ENCODE results near the gene VSTM2L.

The VSTM2L gene

GRCh38 chr20:37917461-37917860, 14.5 kb downstream of the VSTM2L start:
- no peak for DNase-seq (ENCODE audit: low read depth in 2 of 2)

GRCh38 chr20:37918035-37918434, 15.1 kb downstream of the VSTM2L start:
- no peak for DNase-seq (ENCODE audit: low read depth in 2 of 2)

GRCh38 chr20:37919389-37920040, 16.6 kb downstream of the VSTM2L start:
- no peak for DNase-seq (ENCODE audit: low read depth in 2 of 2)

GRCh38 chr20:37920270-37920669, 17.3 kb downstream of the VSTM2L start:
- DNase-seq (ENCODE audit: low read depth in 2 of 2), result no peak

GRCh38 chr20:37920679-37921322, 17.9 kb downstream of the VSTM2L start:
- DNase-seq (ENCODE audit: low read depth in 2 of 2), result no peak

GRCh38 chr20:37921341-37921929, 18.5 kb downstream of the VSTM2L start:
- no peak for DNase-seq (ENCODE audit: low read depth in 2 of 2)

- peak in 1 of 2 donors; percentile 42 for DNase-seq (ENCODE audit: low read depth in 2 of 2)
These were observed 19.1 kb downstream of the VSTM2L start for GRCh38 chr20:37922016-37922415.

- no peak for DNase-seq (ENCODE audit: low read depth in 2 of 2)
These were observed 22.6 kb downstream of the VSTM2L start for GRCh38 chr20:37925265-37926165.

- no peak for DNase-seq (ENCODE audit: low read depth in 2 of 2)
These were observed 23.7 kb downstream of the VSTM2L start for GRCh38 chr20:37926612-37927011.

- DNase-seq (ENCODE audit: low read depth in 2 of 2), result no peak
These were observed 24.6 kb downstream of the VSTM2L start for GRCh38 chr20:37927410-37928095.

GRCh38 chr20:37928996-37929682, 26.2 kb downstream of the VSTM2L start:
- no peak for DNase-seq (ENCODE audit: low read depth in 2 of 2)

GRCh38 chr20:37929683-37930014, 26.7 kb downstream of the VSTM2L start:
- no peak for DNase-seq (ENCODE audit: low read depth in 2 of 2)

GRCh38 chr20:37931153-37931922, 28.4 kb downstream of the VSTM2L start:
- DNase-seq (ENCODE audit: low read depth in 2 of 2), result no peak

- DNase-seq (ENCODE audit: low read depth in 2 of 2), result no peak
These were observed 29.1 kb downstream of the VSTM2L start for GRCh38 chr20:37932074-37932473.

- no peak for DNase-seq (ENCODE audit: low read depth in 2 of 2)
These were observed 30.0 kb downstream of the VSTM2L start for GRCh38 chr20:37932919-37933318.

GRCh38 chr20:37933786-37934633, 31.1 kb downstream of the VSTM2L start:
- no peak for DNase-seq (ENCODE audit: low read depth in 2 of 2)

GRCh38 chr20:37934634-37935375, 31.9 kb downstream of the VSTM2L start:
- no peak for DNase-seq (ENCODE audit: low read depth in 2 of 2)

- DNase-seq (ENCODE audit: low read depth in 2 of 2), result no peak
These were observed 32.5 kb downstream of the VSTM2L start for GRCh38 chr20:37935435-37935834.

GRCh38 chr20:37936041-37936440, 33.1 kb downstream of the VSTM2L start:
- DNase-seq (ENCODE audit: low read depth in 2 of 2), result no peak

All from stimulated activated CD8-positive, alpha-beta memory T cell treated with anti-CD3 and anti-CD28 coated beads, Interleukin-2, amount 100 ng/mL, for 48 hours (primary cell).